B cell (primary cell): ENCODE results near the gene PDLIM4. TPM values are rescaled to one million over a fixed set of nuclear protein-coding genes. Genes with fewer than 3 reads are reported as not detected.

Experiments
- ATAC-seq: fragments of 200-7000 bp; cut with Tn5 transposase; one replicate; pipeline ENCODE4 v1.10.0; 2021; ENCODE audit warnings: low read depth, mild to moderate bottlenecking, moderate number of reproducible peaks, moderate library complexity
- CTCF ChIA-PET: fragments of 350-600 bp; sonication (Branson Sonifier 250); formaldehyde crosslinking; loops from one replicate; lab custom pipeline; 2021; ENCODE audit warnings: antibody characterized with exemption, inconsistent platforms; lab: Charles Lee
- POLR2A ChIA-PET: fragments of 350-600 bp; sonication (Branson Sonifier 250); formaldehyde crosslinking; loops from one replicate; lab custom pipeline; 2021; ENCODE audit warnings: antibody characterized with exemption; lab: Charles Lee
- DNase-seq: peaks from one replicate; pipeline ENCODE4 v3.0.0; 2013
- H2AFZ ChIP-seq: 2 replicates; pipeline ENCODE4 v1.6.1; 2012; ENCODE audit warnings: mild to moderate bottlenecking, low read depth, low read length; ENCODE audit not compliant: insufficient read depth, poor library complexity, severe bottlenecking
- H3K27ac ChIP-seq, 2 donors: 1 replicate in 1 of 2; 2 replicates in 1 of 2; pipeline ENCODE4 v1.5.1; 2012 to 2013; ENCODE audit warnings: low read length in 2 of 2, mild to moderate bottlenecking in 2 of 2, moderate library complexity in 1 of 2
- H3K27me3 ChIP-seq, 4 experiments: fragments of 200-600 bp in 1 of 4; sonication (generic) in 1 of 4; replicated peaks in 1 of 4; 1 replicate in 2 of 4; 2 replicates in 2 of 4; pipeline versions ENCODE4 v1.6.1 to v1.7.0; 2013 to 2016; ENCODE audit warnings: low read length in 3 of 4, mild to moderate bottlenecking in 2 of 4, mixed read lengths in 1 of 4, moderate library complexity in 1 of 4; ENCODE audit not compliant: insufficient read depth in 4 of 4, control insufficient read depth in 3 of 4; ENCODE audit errors: control extremely low read depth in 1 of 4
- H3K36me3 ChIP-seq, 2 experiments: replicated peaks in 1 of 2; 1 replicate in 1 of 2; 2 replicates in 1 of 2; pipeline versions ENCODE4 v1.6.1 to v1.7.1; 2013; ENCODE audit warnings: low read length in 1 of 2; ENCODE audit not compliant: insufficient read depth in 2 of 2, control insufficient read depth in 1 of 2; ENCODE audit errors: control extremely low read depth in 1 of 2, extremely low read depth in 1 of 2
- H3K4me1 ChIP-seq, 2 donors: fragments of 200-600 bp in 1 of 2; sonication (generic) in 1 of 2; 1 replicate in 1 of 2; 2 replicates in 1 of 2; pipeline versions ENCODE4 v1.5.1 to v1.6.1; 2013 to 2017; ENCODE audit warnings: low read length in 2 of 2; ENCODE audit not compliant: control insufficient read depth in 2 of 2, insufficient read depth in 2 of 2
- H3K4me2 ChIP-seq: replicated peaks from 2 replicates; pipeline ENCODE3; 2012; ENCODE audit warnings: mild to moderate bottlenecking, low read depth, low read length; ENCODE audit not compliant: poor library complexity, severe bottlenecking
- H3K4me3 ChIP-seq, 5 experiments: fragments of 200-600 bp in 1 of 5; sonication (generic) in 1 of 5; 1 replicate in 3 of 5; 2 replicates in 2 of 5; pipeline versions ENCODE4 v1.5.1 to v1.7.0; 2011 to 2016; ENCODE audit warnings: low read length in 4 of 5, mild to moderate bottlenecking in 4 of 5, low read depth in 2 of 5, control low read depth in 1 of 5, moderate library complexity in 1 of 5; ENCODE audit not compliant: insufficient read depth in 1 of 5; ENCODE audit errors: control extremely low read depth in 1 of 5, extremely low read depth in 1 of 5
- H3K79me2 ChIP-seq: fragments of 200-600 bp; sonication (generic); one replicate; pipeline ENCODE4 v1.6.0; 2016; ENCODE audit warnings: low read length; ENCODE audit not compliant: control insufficient read depth, insufficient read depth
- H3K9ac ChIP-seq: fragments of 200-600 bp; sonication (generic); 2 replicates; pipeline ENCODE4 v1.6.1; 2017; ENCODE audit warnings: mild to moderate bottlenecking, low read length, moderate library complexity
- H3K9me3 ChIP-seq, 3 donors: one replicate each; pipeline versions ENCODE4 v1.6.1 to v1.7.1; 2013; ENCODE audit warnings: low read length in 2 of 3; ENCODE audit not compliant: control insufficient read depth in 2 of 3, insufficient read depth in 1 of 3; ENCODE audit errors: control extremely low read depth in 1 of 3
- H4K20me1 ChIP-seq: 2 replicates; pipeline ENCODE4 v1.6.0; 2012; ENCODE audit warnings: mild to moderate bottlenecking, low read length; ENCODE audit not compliant: insufficient read depth, control insufficient read depth, poor library complexity, severe bottlenecking
- H3K27ac Mint-ChIP-seq: one replicate; pipeline ENCODE4 v1.8.0; 2021; ENCODE audit warnings: mixed read lengths
- H3K27me3 Mint-ChIP-seq: one replicate; pipeline ENCODE4 v1.8.0; 2021; ENCODE audit warnings: mixed read lengths
- H3K4me1 Mint-ChIP-seq: one replicate; pipeline ENCODE4 v1.8.0; 2021; ENCODE audit warnings: mixed read lengths
- H3K4me3 Mint-ChIP-seq: one replicate; pipeline ENCODE4 v1.8.0; 2021; ENCODE audit warnings: mixed read lengths
- H3K9me3 Mint-ChIP-seq: one replicate; pipeline ENCODE4 v1.8.0; 2022; ENCODE audit warnings: mixed read lengths; ENCODE audit not compliant: insufficient read depth
- EZH2 ChIP-seq: IDR thresholded peaks from 2 replicates; pipeline ENCODE4 v1.6.1; 2012; ENCODE audit warnings: borderline replicate concordance, low read depth, mild to moderate bottlenecking, moderate library complexity, low read length; ENCODE audit not compliant: insufficient read depth, poor library complexity, severe bottlenecking
- WGBS: methylation state at CpG from one replicate; pipeline ENCODE4 v1.1.5; 2013; ENCODE audit warnings: missing lambda C conversion rate; ENCODE audit not compliant: insufficient coverage; 5-methylcytosine and 5-hydroxymethylcytosine counted together
- intact Hi-C: fragments of 100-400 bp; cut with micrococcal nuclease; formaldehyde crosslinking; loops from one replicate; pipeline ENCODE4 v1.10.0; 2022
- polyA plus RNA-seq: library from polyadenylated mRNA; depleted of rRNA; stranded (reverse); fragments of >200 nt; gene quantifications from 2 replicates; pipeline ENCODE4 v1.2.3, GENCODE V29; 2012
- total RNA-seq, 2 donors: library from RNA; stranded (reverse); fragments of 120-200 nt in 1 of 2; gene quantifications; 1 replicate in 1 of 2; 2 replicates in 1 of 2; pipeline versions ENCODE4 v1.2.3 to v1.2.4, GENCODE V29; 2013 to 2022
- TF ChIP-seq, protein P1 (sequence below): fragments of 200-600 bp; IDR thresholded peaks from one replicate; pipeline ENCODE4 v1.8.0; 2022; ENCODE audit warnings: antibody characterized with exemption, mild to moderate bottlenecking

The PDLIM4 gene
- total and polyA plus RNA-seq, 2 donors (not counting 1 experiment from before 2014, with no cell fraction given), result not detected

DNA sequence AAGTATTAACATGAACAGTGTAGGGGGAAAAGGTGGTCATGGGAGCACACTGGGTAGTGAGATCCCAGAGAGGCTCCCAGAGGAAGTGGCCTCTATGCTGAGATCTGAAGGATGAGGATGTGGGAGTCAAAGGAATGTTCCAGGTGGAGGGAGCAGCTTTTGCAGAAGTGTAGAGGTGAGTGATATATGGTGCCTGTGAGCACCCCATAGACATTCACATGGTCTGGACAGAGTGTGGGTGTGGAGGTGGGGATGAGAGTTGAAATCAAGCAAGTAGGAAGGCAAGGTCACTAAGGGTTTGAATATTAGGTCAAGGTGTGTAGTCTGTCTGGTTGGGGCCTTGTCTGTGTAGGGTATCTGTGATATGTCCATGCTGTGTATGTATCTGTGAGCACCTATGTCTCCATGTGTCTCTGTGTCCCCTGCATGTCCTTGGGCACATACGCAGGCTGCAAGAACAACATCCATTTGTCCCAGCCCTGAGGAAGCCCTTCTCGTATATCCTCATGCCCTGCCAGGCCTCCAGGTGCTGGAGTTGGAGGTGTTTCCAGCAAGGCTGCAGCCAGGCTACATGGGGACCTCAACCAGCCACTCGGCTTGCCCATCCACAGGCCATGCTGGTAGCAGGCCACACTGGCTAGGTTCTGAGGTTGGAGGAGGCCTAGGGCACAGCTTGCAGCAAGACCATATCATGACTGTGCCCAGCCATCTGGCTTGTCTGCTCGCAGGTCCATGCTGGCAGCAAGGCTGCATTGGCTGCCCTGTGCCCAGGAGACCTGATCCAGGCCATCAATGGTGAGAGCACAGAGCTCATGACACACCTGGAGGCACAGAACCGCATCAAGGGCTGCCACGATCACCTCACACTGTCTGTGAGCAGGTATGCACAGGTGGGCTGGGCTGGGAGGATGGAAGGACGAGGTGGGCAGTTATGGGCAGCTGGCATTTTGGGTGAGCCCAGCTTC lies 4.7 kb downstream of the PDLIM4 start:
- intact Hi-C loops, result no loop called here
- Histone ChIP-seq H3K27ac (no peak overlapping the region), H3K4me2 (no peak overlapping the region), H2AFZ (no peak overlapping the region), H3K4me3 (no peak overlapping the region), H3K27me3 (peaks cover 0 to 22% (median 7%) of the 10 kb centered on the region in 4 experiments), H4K20me1 (no peaks in the 10 kb centered on the region), H3K4me1 (peaks cover 5 to 6% of the 10 kb centered on the region in 2 donors), H3K36me3 (no peaks in the 10 kb centered on the region), H3K79me2 (no peaks in the 10 kb centered on the region), H3K9ac (no peak overlapping the region), H3K9me3 (peaks cover 0 to 4% (median 0%) of the 10 kb centered on the region in 3 donors)
- no peak overlapping the region for H3K4me3 Mint-ChIP-seq
- H3K27me3 Mint-ChIP-seq, result peaks cover 6% of the 10 kb centered on the region
- 91% methylated on average over 7 of the region's 7 CpGs for WGBS
- CTCF ChIA-PET, result interaction anchor here (2.5 kb wide), 1 partner anchor 10 kb away, joined by 14 read pairs; no protein-coding TSS in a partner anchor
- POLR2A ChIA-PET, result no interaction called here
- TF ChIP-seq, protein P1, sequence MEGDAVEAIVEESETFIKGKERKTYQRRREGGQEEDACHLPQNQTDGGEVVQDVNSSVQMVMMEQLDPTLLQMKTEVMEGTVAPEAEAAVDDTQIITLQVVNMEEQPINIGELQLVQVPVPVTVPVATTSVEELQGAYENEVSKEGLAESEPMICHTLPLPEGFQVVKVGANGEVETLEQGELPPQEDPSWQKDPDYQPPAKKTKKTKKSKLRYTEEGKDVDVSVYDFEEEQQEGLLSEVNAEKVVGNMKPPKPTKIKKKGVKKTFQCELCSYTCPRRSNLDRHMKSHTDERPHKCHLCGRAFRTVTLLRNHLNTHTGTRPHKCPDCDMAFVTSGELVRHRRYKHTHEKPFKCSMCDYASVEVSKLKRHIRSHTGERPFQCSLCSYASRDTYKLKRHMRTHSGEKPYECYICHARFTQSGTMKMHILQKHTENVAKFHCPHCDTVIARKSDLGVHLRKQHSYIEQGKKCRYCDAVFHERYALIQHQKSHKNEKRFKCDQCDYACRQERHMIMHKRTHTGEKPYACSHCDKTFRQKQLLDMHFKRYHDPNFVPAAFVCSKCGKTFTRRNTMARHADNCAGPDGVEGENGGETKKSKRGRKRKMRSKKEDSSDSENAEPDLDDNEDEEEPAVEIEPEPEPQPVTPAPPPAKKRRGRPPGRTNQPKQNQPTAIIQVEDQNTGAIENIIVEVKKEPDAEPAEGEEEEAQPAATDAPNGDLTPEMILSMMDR, result no peak
- no peak for TF ChIP-seq EZH2
- H3K9me3 Mint-ChIP-seq, result no peaks in the 10 kb centered on the region
- H3K27ac Mint-ChIP-seq, result no peak overlapping the region
- H3K4me1 Mint-ChIP-seq, result peaks cover 1% of the 10 kb centered on the region
- ATAC-seq (no peak), DNase-seq (no peak)
